Measurements from ENCODE around the gene SIM2.

The SIM2 gene

GRCh38 chr21:36702622-36702968 lies 3.7 kb downstream of the SIM2 start:
- Histone ChIP-seq H3K4me3 (ENCODE audit: low read length) (no peak overlapping the region), H3K36me3 (ENCODE audit: control insufficient read depth, low read depth, low read length) (no peaks in the 10 kb centered on the region), H3K27ac (ENCODE audit: low read length) (no peak overlapping the region), H3K9me3 (ENCODE audit: control insufficient read depth, low read depth, low read length) (no peaks in the 10 kb centered on the region), H3K9ac (ENCODE audit: low read length) (no peak overlapping the region), H3K27me3 (ENCODE audit: control insufficient read depth, insufficient read depth, low read length) (peaks cover 100% of the 10 kb centered on the region), H3K4me1 (ENCODE audit: control insufficient read depth, low read depth, low read length) (peaks cover 12% of the 10 kb centered on the region)

DNA sequence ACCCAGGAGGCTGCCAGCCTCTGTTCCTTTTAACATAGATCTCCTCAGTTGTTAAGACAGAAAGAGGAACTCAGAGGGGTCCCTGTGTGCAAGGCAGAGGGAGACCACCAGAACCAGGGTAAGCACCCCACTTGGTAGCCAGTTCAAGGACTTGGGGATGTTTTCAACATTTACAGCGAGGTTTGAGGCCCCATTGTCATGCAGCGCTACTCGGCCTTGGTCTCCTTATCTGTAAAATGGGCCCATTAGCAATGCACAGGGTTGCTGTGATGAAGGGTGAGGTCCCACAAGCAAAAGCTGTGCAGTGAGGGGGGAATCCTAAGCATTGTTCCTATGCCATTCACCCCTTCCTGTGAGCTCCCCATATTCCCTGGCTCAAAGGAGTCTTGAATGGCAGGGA lies 4.2 kb downstream of the SIM2 start:
- Histone ChIP-seq H3K9me3 (ENCODE audit: control insufficient read depth, low read depth, low read length) (no peaks in the 10 kb centered on the region), H3K36me3 (ENCODE audit: control insufficient read depth, low read depth, low read length) (no peaks in the 10 kb centered on the region), H3K27me3 (ENCODE audit: control insufficient read depth, insufficient read depth, low read length) (peaks cover 100% of the 10 kb centered on the region), H3K4me3 (ENCODE audit: low read length) (no peak overlapping the region), H3K27ac (ENCODE audit: low read length) (no peak overlapping the region), H3K9ac (ENCODE audit: low read length) (no peak overlapping the region), H3K4me1 (ENCODE audit: control insufficient read depth, low read depth, low read length) (peaks cover 12% of the 10 kb centered on the region)

DNA sequence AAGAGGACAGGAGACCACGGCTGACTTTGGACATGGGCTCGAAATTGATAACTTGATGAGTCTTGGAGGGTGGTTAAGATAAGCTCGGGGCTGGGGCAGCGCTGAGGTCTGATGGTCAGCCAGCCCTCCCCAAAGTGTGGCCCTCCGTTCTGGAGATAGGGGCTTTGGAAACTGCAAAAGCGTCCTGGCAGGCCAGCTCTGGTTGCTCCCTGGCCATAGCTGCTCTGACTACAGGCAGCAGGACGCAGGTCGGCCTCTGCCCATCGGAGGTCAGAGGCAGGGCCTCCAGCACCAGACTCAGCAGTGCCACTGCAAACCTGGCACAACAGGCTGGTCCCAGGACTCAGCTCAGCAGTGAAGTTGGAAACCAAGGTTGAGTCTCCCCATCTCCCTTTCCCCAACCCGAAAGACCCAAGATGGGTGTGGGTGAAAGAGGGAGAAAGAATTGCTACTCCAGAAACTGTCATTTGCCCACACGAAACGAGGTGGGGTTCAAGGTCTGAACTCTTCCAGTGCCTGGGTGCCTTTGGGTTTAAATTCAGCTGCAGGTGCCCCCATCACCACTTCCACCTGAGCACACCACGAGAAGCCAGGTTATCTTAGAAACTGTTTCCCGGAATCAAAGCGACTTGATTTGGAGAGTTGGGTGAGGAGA lies 4.8 kb downstream of the SIM2 start:
- Histone ChIP-seq H3K9ac (ENCODE audit: low read length) (no peak overlapping the region), H3K36me3 (ENCODE audit: control insufficient read depth, low read depth, low read length) (no peaks in the 10 kb centered on the region), H3K4me1 (ENCODE audit: control insufficient read depth, low read depth, low read length) (peaks cover 12% of the 10 kb centered on the region), H3K4me3 (ENCODE audit: low read length) (no peak overlapping the region), H3K27ac (ENCODE audit: low read length) (no peak overlapping the region), H3K27me3 (ENCODE audit: control insufficient read depth, insufficient read depth, low read length) (peaks cover 100% of the 10 kb centered on the region), H3K9me3 (ENCODE audit: control insufficient read depth, low read depth, low read length) (no peaks in the 10 kb centered on the region)

DNA sequence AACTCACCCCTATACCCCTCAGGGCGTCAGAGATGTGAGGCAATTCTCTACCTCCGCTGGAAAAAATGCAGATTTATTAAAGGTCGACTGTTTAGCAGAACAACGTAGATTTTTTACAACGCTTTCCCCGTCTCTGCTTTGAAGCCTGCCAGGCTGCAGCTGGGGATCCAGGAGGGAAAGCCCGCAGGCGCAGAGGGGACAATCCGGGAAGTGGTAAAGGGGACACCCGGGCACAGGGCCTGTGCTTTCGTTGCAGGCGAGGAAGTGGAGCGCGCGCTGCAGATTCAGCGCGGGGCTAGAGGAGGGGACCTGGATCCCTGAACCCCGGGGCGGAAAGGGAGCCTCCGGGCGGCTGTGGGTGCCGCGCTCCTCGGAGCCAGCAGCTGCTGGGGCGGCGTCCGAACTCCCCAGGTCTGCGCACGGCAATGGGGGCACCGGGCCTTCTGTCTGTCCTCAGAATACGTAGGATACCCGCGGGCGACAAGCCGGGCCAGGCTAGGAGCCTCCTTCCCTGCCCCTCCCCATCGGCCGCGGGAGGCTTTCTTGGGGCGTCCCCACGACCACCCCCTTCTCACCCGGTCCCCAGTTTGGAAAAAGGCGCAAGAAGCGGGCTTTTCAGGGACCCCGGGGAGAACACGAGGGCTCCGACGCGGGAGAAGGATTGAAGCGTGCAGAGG lies 5.5 kb downstream of the SIM2 start:
- no peaks in the 10 kb centered on the region for H3K9me3 ChIP-seq (ENCODE audit: control insufficient read depth, low read depth, low read length)
- H3K27me3 ChIP-seq (ENCODE audit: control insufficient read depth, insufficient read depth, low read length), result peaks cover 100% of the 10 kb centered on the region
- no peak overlapping the region for H3K9ac ChIP-seq (ENCODE audit: low read length)
- peaks cover 12% of the 10 kb centered on the region for H3K4me1 ChIP-seq (ENCODE audit: control insufficient read depth, low read depth, low read length)
- no peaks in the 10 kb centered on the region for H3K36me3 ChIP-seq (ENCODE audit: control insufficient read depth, low read depth, low read length)
- H3K4me3 ChIP-seq (ENCODE audit: low read length), result no peak overlapping the region
- no peak overlapping the region for H3K27ac ChIP-seq (ENCODE audit: low read length)

DNA sequence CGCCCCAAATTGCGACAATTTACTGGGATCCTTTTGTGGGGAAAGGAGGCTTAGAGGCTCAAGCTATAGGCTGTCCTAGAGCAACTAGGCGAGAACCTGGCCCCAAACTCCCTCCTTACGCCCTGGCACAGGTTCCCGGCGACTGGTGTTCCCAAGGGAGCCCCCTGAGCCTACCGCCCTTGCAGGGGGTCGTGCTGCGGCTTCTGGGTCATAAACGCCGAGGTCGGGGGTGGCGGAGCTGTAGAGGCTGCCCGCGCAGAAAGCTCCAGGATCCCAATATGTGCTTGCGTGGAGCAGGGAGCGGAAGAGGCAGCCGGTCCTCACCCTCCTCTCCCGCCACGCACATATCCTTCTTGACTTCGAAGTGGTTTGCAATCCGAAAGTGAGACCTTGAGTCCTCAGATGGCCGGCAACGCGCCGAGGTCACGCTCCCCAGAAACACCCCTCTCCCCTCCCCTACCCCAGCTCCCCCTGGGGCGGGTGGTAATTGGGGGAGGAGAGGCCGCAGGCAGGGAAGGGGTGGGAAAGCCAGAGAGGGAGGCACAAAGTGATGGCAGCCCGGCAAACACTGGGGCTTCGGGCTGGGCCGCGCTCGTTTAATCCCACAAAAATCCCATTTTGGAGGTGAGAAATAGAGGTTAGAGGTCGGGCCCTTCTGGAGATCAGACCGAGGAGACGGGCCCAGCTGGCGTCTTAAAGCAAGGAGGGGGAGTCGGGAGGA lies 6.2 kb downstream of the SIM2 start:
- Histone ChIP-seq H3K36me3 (ENCODE audit: control insufficient read depth, low read depth, low read length) (no peaks in the 10 kb centered on the region), H3K4me3 (ENCODE audit: low read length) (no peak overlapping the region), H3K4me1 (ENCODE audit: control insufficient read depth, low read depth, low read length) (peaks cover 12% of the 10 kb centered on the region), H3K27ac (ENCODE audit: low read length) (no peak overlapping the region), H3K9me3 (ENCODE audit: control insufficient read depth, low read depth, low read length) (no peaks in the 10 kb centered on the region), H3K9ac (ENCODE audit: low read length) (no peak overlapping the region), H3K27me3 (ENCODE audit: control insufficient read depth, insufficient read depth, low read length) (peaks cover 100% of the 10 kb centered on the region)

GRCh38 chr21:36705679-36706481 lies 7.0 kb downstream of the SIM2 start:
- no peak overlapping the region for H3K4me3 ChIP-seq (ENCODE audit: low read length)
- H3K4me1 ChIP-seq (ENCODE audit: control insufficient read depth, low read depth, low read length), result peaks cover 17% of the 10 kb centered on the region
- no peak overlapping the region for H3K27ac ChIP-seq (ENCODE audit: low read length)
- peaks cover 100% of the 10 kb centered on the region for H3K27me3 ChIP-seq (ENCODE audit: control insufficient read depth, insufficient read depth, low read length)
- no peak overlapping the region for H3K9ac ChIP-seq (ENCODE audit: low read length)
- no peaks in the 10 kb centered on the region for H3K9me3 ChIP-seq (ENCODE audit: control insufficient read depth, low read depth, low read length)
- no peaks in the 10 kb centered on the region for H3K36me3 ChIP-seq (ENCODE audit: control insufficient read depth, low read depth, low read length)

DNA sequence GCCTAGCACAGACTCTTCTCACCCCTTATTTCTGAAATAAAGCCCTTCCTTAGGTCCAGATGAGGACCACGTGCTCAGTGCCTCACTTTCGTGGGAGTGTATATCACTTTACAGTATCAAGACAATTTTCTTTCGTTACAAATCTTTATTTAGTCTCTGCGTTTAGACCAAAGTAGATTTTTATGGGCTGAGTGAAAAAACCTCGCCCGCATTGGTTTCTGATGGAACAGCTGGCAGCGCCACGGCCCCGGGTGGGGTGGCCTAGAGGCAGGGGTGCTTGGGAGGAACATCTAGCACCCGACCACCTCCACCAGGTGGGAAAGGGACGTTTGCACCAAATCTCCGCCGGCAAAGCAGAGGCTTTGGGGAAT lies 7.6 kb downstream of the SIM2 start:
- Histone ChIP-seq H3K4me1 (ENCODE audit: control insufficient read depth, low read depth, low read length) (peaks cover 22% of the 10 kb centered on the region), H3K27me3 (ENCODE audit: control insufficient read depth, insufficient read depth, low read length) (peaks cover 100% of the 10 kb centered on the region)

DNA sequence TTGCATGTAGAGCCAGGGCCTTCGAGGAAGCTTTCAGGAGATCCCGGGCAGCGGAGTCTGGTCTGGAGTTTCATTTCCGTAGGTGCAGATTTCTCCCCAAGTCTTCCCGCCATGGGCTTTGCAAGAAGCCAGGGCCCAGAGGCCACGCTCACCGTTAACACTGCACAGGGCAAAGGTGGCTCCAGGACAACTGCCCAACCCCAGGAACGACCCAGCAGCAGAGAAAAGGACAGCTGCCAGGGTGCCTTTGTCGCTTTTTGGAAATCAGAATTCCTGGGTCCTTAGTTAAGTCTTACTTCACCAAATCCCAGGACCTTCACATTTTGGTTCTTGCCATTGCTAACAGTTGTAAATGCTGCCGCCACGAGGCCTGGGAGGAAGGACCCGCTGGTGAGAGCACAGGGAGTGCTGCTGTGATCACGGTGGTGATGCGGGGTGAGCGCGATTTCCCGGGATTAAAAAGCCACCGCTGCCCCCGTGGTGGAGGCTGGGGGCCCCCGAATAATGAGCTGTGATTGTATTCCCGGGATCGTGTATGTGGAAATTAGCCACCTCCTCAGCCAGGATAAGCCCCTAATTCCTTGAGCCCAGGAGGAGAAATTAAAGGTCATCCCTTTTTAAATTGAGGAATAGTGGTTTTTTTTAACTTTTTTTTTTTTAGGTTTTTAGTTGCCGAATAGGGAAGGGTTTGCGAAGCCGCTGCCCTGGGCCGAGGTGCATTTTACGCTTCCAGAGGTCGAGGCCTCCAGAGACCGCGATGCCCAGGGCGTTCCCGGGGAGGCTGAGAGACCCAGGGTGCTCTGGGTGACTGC lies 8.2 kb downstream of the SIM2 start:
- Histone ChIP-seq H3K4me1 (ENCODE audit: control insufficient read depth, low read depth, low read length) (peaks cover 22% of the 10 kb centered on the region), H3K27ac (ENCODE audit: low read length) (no peak overlapping the region), H3K27me3 (ENCODE audit: control insufficient read depth, insufficient read depth, low read length) (peaks cover 100% of the 10 kb centered on the region), H3K36me3 (ENCODE audit: control insufficient read depth, low read depth, low read length) (no peaks in the 10 kb centered on the region), H3K4me3 (ENCODE audit: low read length) (no peak overlapping the region), H3K9ac (ENCODE audit: low read length) (no peak overlapping the region), H3K9me3 (ENCODE audit: control insufficient read depth, low read depth, low read length) (no peaks in the 10 kb centered on the region)

More for the DNA sequence above, 7.6 kb downstream of the SIM2 start:
- H3K4me3 ChIP-seq (ENCODE audit: low read length), result no peak overlapping the region
- H3K27ac ChIP-seq (ENCODE audit: low read length), result no peak overlapping the region
- no peak overlapping the region for H3K9ac ChIP-seq (ENCODE audit: low read length)
- H3K36me3 ChIP-seq (ENCODE audit: control insufficient read depth, low read depth, low read length), result no peaks in the 10 kb centered on the region
- H3K9me3 ChIP-seq (ENCODE audit: control insufficient read depth, low read depth, low read length), result no peaks in the 10 kb centered on the region

DNA sequence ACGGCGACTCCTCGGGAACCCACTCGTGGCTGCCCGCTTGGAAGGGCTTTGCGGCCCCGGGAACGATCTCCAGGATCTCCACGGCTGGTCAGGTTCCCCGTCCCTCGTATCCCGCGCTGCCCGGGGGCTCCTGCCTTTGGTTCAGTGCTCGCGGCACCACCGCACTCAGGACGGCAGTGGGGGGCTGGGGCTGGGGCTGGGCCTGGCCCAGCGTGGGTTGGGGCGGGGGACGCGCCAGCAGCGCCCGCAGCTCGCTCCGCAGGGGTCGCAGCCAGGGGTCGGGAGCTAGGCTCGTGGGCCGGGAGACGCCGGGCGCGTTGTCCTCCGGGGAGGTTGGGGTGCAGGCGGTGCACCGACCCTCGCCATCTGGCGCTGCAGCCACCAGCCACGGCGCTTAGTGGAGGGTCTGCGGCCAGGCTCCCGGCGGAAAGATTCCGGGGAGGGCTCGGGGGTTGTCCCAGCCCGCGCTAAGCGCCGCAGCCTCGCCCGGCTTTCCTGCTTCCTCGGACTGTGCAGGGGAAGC lies 8.9 kb downstream of the SIM2 start:
- Histone ChIP-seq H3K4me3 (ENCODE audit: low read length) (no peak overlapping the region), H3K9ac (ENCODE audit: low read length) (no peak overlapping the region), H3K4me1 (ENCODE audit: control insufficient read depth, low read depth, low read length) (peaks cover 22% of the 10 kb centered on the region), H3K9me3 (ENCODE audit: control insufficient read depth, low read depth, low read length) (no peaks in the 10 kb centered on the region), H3K27me3 (ENCODE audit: control insufficient read depth, insufficient read depth, low read length) (peaks cover 100% of the 10 kb centered on the region), H3K36me3 (ENCODE audit: control insufficient read depth, low read depth, low read length) (no peaks in the 10 kb centered on the region), H3K27ac (ENCODE audit: low read length) (no peak overlapping the region)

- Histone ChIP-seq H3K36me3 (ENCODE audit: control insufficient read depth, low read depth, low read length) (no peaks in the 10 kb centered on the region), H3K9ac (ENCODE audit: low read length) (no peak overlapping the region), H3K4me3 (ENCODE audit: low read length) (no peak overlapping the region), H3K27me3 (ENCODE audit: control insufficient read depth, insufficient read depth, low read length) (peaks cover 100% of the 10 kb centered on the region), H3K4me1 (ENCODE audit: control insufficient read depth, low read depth, low read length) (peaks cover 22% of the 10 kb centered on the region), H3K27ac (ENCODE audit: low read length) (no peak overlapping the region), H3K9me3 (ENCODE audit: control insufficient read depth, low read depth, low read length) (no peaks in the 10 kb centered on the region)
Observed at GRCh38 chr21:36708286-36709029, 9.5 kb downstream of the SIM2 start.
